GOT3 (cell line): ENCODE results near the gene COL17A1.

Source experiments
- DNase-seq: peaks from one replicate; lab custom pipeline; 2025; ENCODE audit warnings: mixed read lengths; lab: John Stamatoyannopoulos, UW

Gene COL17A1

GRCh38 chr10:103985726-103986125 lies 100.0 kb downstream of the COL17A1 start:
- DNase-seq, result no peak

GRCh38 chr10:103983367-103983911 lies 102.2 kb downstream of the COL17A1 start:
- DNase-seq, result no peak

- no peak for DNase-seq
Measured at GRCh38 chr10:103982639-103983038, 103.0 kb downstream of the COL17A1 start.
